ENCODE measurements around the gene LIN7B.
"Not testable (repeated sequence)": the region's sequence is repeated elsewhere in the genome, so short reads cannot be mapped to it uniquely, and the experiment has no call there.

LIN7B gene

GRCh38 chr19:49119411-49120324 is 5.5 kb downstream of the LIN7B start, which contains the start of gene PPFIA3:
PPFIA3 (plus strand) TSS chr19:49119544; CDS start chr19:49127874, 8,330 bp downstream.
- no peak for DNase-seq (ENCODE audit: low spot score)

GRCh38 chr19:49120325-49120683 is 6.1 kb downstream of the LIN7B start:
- DNase-seq (ENCODE audit: low spot score) = no peak

- DNase-seq (ENCODE audit: low spot score) = no peak
Measured at GRCh38 chr19:49120868-49121267, 6.7 kb downstream of the LIN7B start.

- DNase-seq (ENCODE audit: low spot score) = not testable (repeated sequence)
Measured at GRCh38 chr19:49121841-49122240, 7.7 kb downstream of the LIN7B start.

GRCh38 chr19:49123285-49123684 is 9.1 kb downstream of the LIN7B start:
- DNase-seq (ENCODE audit: low spot score) = not testable (repeated sequence)

- DNase-seq (ENCODE audit: low spot score) = no peak
Measured at GRCh38 chr19:49125025-49125731, 11.0 kb downstream of the LIN7B start.

- no peak for DNase-seq (ENCODE audit: low spot score)
Measured at GRCh38 chr19:49126575-49126974, 12.4 kb downstream of the LIN7B start.

- DNase-seq (ENCODE audit: low spot score) = not testable (repeated sequence)
Measured at GRCh38 chr19:49127225-49127624, 13.1 kb downstream of the LIN7B start.

- peak; percentile 96 for DNase-seq (ENCODE audit: low spot score)
Measured at GRCh38 chr19:49127674-49128544, 13.7 kb downstream of the LIN7B start.

GRCh38 chr19:49128545-49129237 is 14.5 kb downstream of the LIN7B start:
- DNase-seq (ENCODE audit: low spot score) = no peak

- no peak for DNase-seq (ENCODE audit: low spot score)
Measured at GRCh38 chr19:49129238-49129583, 15.0 kb downstream of the LIN7B start.

- no peak for DNase-seq (ENCODE audit: low spot score)
Measured at GRCh38 chr19:49130325-49130724, 16.2 kb downstream of the LIN7B start.

- DNase-seq (ENCODE audit: low spot score) = no peak
Measured at GRCh38 chr19:49132974-49133609, 18.9 kb downstream of the LIN7B start.

GRCh38 chr19:49133621-49134454 is 19.7 kb downstream of the LIN7B start:
- no peak for DNase-seq (ENCODE audit: low spot score)

- DNase-seq (ENCODE audit: low spot score) = no peak
Measured at GRCh38 chr19:49135686-49136085, 21.5 kb downstream of the LIN7B start.

- DNase-seq (ENCODE audit: low spot score) = no peak
Measured at GRCh38 chr19:49136771-49137171, 22.6 kb downstream of the LIN7B start.

- DNase-seq (ENCODE audit: low spot score) = no peak
Measured at GRCh38 chr19:49140951-49141350, 26.8 kb downstream of the LIN7B start.

- no peak for DNase-seq (ENCODE audit: low spot score)
Measured at GRCh38 chr19:49141352-49141751, 27.2 kb downstream of the LIN7B start.

GRCh38 chr19:49142866-49143335 is 28.7 kb downstream of the LIN7B start:
- DNase-seq (ENCODE audit: low spot score) = peak; percentile 77

Measured in activated CD4-positive, alpha-beta T cell treated with anti-CD3 and anti-CD28 coated beads, Interleukin-2, Interleukin-4, amounts not matched to agents 100 ng/mL and 50 ng/mL, durations not matched to agents 16 hours and 8 hours (primary cell).